Right cardiac atrium (tissue), 5 donors: ENCODE measurements around the gene FABP2. TPM values are rescaled to one million over a fixed set of nuclear protein-coding genes. Genes with fewer than 3 reads are reported as not detected.

Experiments
- ATAC-seq, 2 donors: fragments of 200-7000 bp; cut with Tn5 transposase; one replicate each; pipeline versions ENCODE4 v1.8.0 to v1.9.1; 2020; ENCODE audit warnings: moderate library complexity in 2 of 2, mild to moderate bottlenecking in 1 of 2
- DNase-seq, 3 donors: peaks; one replicate each; pipeline ENCODE4 v3.0.0-alpha.2; 2020
- H3K27ac ChIP-seq: one replicate; pipeline ENCODE4 v1.5.1; 2013; ENCODE audit warnings: mild to moderate bottlenecking, low read length, control low read depth, moderate library complexity
- H3K27me3 ChIP-seq: one replicate; pipeline ENCODE4 v1.6.1; 2013; ENCODE audit not compliant: control insufficient read depth, insufficient read depth
- H3K4me1 ChIP-seq: one replicate; pipeline ENCODE4 v1.6.1; 2013; ENCODE audit warnings: low read length; ENCODE audit not compliant: control insufficient read depth, insufficient read depth
- H3K4me3 ChIP-seq: one replicate; pipeline ENCODE4 v1.5.1; 2013; ENCODE audit warnings: low read length, control low read depth
- H3K9me3 ChIP-seq: one replicate; pipeline ENCODE4 v1.6.1; 2013; ENCODE audit warnings: low read length; ENCODE audit not compliant: control insufficient read depth
- WGBS: extraction: QIAGEN DNeasy Blood & Tissue Kit; methylation state at CpG from one replicate; pipeline ENCODE4 v1.1.7; 2013; 5-methylcytosine and 5-hydroxymethylcytosine counted together
- intact Hi-C, 4 donors: fragments of 100-400 bp; cut with DNase I; formaldehyde crosslinking; loops; one replicate each; pipeline versions ENCODE4 v1.11.0 to v1.14.0; 2022 to 2023
- polyA plus RNA-seq: library from polyadenylated mRNA; stranded (reverse); fragments of 200-250 nt; gene quantifications from one replicate; pipeline ENCODE4 v1.2.3, GENCODE V29; 2013
- total RNA-seq, 4 donors: library from RNA; stranded (reverse); fragmentation: NEBNext Ultra II Directional; extraction: Animal tissue kit (Norgen Biotek cat#: 25700); gene quantifications; one replicate each; pipeline ENCODE4 v1.2.1, GENCODE V29; 2021
- donor health status: healthy with polysubstance abuse.
- donor health status: DM: no; HTN: yes; CAD: no.
- donor health status: DM: no; HTN: no; CAD: no.
- donor health status: DM: no; HTN: yes; CAD: no; lungs with severe emphysema.
- donor health status: DM: yes; HTN: yes; CAD: no.

Gene FABP2
- total and polyA plus RNA-seq, 5 donors, result 0.63 TPM; not detected in 4

DNA sequence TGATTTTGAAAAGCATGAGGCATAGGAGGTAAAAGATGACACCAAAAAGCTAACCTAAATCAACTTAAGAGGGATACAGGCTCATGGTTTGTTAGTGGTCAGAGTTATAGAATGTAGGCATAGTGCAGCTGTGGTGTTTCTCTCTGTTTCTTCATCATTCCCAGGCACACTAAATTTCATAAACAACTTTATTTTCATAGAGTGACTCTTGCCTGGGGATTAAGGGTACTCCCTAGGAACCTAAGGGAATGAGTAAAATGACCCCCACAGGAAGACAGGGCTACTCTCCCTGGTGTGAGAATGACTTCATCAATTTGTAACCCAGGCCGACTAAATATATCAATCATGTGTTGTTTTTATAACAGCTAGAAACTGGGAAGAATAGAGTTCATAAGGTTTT, 11.1 kb downstream of the FABP2 start:
- intact Hi-C loops, result loop anchor here in 1 of 4 donors (10.0 kb wide), 1 partner anchor 734 kb away; no protein-coding TSS in a partner anchor
- DNase-seq (no peak), ATAC-seq (no peak)
- Histone ChIP-seq H3K4me1 (no peaks in the 10 kb centered on the region), H3K27me3 (no peaks in the 10 kb centered on the region), H3K4me3 (no peak overlapping the region), H3K27ac (no peak overlapping the region), H3K9me3 (no peaks in the 10 kb centered on the region)
- 53% methylated on average over 1 of the region's 1 CpG for WGBS

DNA sequence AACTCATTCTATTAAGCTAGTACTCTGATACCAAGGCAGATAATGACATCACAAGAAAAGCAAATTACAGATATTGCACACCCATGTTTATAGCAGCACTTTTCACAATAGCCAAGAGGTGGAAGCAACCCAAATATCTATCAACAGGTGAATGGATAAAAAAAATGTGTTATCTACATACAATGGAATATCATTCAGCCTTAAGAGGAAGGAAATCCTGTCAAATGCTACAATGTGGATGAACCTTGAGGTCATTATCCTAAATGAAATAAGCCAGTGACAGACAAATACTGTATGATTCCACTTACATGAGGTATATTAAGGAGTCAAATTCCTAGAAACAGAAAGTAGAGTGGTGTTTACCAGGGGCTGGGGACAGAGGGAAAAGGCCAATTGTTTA, 14.3 kb downstream of the FABP2 start:
- no peaks in the 10 kb centered on the region for H3K4me1 ChIP-seq
- ATAC-seq, result no peak
- no peaks in the 10 kb centered on the region for H3K27me3 ChIP-seq
- DNase-seq, result no peak
- H3K9me3 ChIP-seq, result no peaks in the 10 kb centered on the region
- H3K27ac ChIP-seq, result no peak overlapping the region
- intact Hi-C loops, result loop anchor here in 1 of 4 donors (10.0 kb wide), 1 partner anchor 167 kb away; no protein-coding TSS in a partner anchor
- no peak overlapping the region for H3K4me3 ChIP-seq

DNA sequence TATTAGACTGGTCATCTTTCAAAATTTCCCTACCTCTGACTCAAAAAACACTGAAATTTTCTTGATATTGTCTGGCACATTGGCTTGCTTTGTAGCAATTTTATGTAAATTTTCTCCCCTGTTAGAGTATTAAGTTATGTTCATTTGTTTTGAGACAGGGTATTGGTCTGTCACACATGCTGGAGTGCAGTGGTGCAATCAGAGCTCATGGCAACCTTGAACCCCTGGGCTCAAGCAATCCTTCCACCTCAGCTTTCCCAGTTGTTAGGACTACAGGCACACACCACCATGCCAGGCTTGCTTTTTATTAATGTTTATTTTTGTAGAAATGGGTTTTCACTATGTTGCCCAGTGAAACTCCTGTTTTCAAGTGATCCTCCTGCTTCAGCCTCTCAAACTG, 17.5 kb downstream of the FABP2 start:
- H3K4me3 ChIP-seq, result no peak overlapping the region
- DNase-seq, result no peak
- H3K9me3 ChIP-seq, result no peaks in the 10 kb centered on the region
- no peak overlapping the region for H3K27ac ChIP-seq
- no peak for ATAC-seq
- intact Hi-C loops, result loop anchor here in 1 of 4 donors (10.0 kb wide), 1 partner anchor 170 kb away; no protein-coding TSS in a partner anchor
- H3K27me3 ChIP-seq, result no peaks in the 10 kb centered on the region
- no peaks in the 10 kb centered on the region for H3K4me1 ChIP-seq

DNA sequence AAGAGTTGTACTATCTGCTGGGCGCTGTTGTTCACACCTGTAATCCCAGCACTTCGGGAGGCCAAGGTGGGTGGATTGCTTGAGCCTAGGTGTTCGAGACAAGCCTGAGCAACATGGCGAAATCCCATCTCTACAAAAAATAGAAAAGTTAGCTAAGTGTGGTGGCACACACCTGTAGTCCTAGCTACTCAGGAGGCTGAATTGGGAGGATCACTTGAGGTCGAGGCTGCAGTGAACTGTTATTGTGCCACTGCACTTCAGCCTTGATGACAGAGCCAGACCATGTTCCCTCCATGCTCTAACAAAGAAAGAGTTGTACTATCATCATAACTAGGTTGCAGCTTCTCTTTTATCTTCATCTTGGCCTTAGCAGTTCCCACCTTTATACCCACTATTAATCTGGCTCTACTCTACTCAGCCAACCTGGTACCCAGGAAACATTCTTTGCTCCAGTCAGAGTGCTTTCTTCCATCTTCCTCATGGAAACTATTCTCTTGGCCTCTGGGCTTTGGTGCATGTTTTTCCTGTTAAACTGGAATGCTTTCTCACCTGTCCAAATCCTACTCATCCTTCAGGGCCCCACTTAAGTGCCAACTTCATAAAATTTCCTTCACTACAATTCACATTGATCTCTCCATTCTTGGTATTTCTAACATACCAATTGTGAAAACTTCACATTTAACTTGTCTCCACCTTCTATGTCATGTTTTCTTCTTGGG, 18.2 kb downstream of the FABP2 start:
- DNase-seq, result no peak
- 97% methylated on average over 5 of the region's 5 CpGs for WGBS
- intact Hi-C loops, result loop anchor here in 1 of 4 donors (10.0 kb wide), 1 partner anchor 171 kb away; no protein-coding TSS in a partner anchor
- Histone ChIP-seq H3K27ac (no peak overlapping the region), H3K4me1 (peaks cover 5% of the 10 kb centered on the region), H3K4me3 (no peak overlapping the region), H3K9me3 (no peaks in the 10 kb centered on the region), H3K27me3 (no peaks in the 10 kb centered on the region)
- no peak for ATAC-seq

DNA sequence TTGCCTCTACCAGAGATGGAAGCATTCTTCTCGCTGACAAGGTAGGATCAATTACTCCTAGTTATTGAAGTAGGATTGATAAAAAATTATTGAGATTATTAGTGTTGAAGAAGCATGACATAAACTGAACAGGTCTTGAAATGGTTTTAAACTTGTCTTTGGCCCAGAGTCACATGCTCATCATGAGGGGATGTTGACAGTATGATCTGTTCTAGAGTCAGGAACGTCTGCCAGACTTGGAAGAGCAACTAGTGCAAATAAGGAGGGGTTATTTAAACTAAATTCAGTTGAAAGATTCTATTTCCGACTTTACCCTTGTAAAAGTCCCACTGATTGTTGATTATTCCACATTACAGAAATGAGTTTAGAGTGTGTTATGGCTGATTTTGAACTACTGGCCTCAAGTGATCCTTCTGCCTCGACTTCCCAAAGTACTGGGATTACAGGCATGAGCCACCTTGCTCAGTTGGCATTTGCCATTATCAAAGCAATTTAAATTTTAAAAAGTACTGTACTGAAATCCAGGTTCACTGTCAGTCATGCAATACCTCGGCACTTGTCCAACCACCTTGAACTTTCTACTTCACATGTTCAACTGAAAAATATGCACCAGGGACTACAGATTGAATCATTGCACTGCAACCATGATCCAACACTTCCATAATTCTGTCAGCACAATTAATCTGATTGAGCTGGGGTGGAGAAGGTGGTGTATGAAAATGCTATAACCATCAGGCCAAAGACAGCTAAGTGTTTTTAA, 19.7 kb downstream of the FABP2 start:
- ATAC-seq (no peak), DNase-seq (no peak)
- intact Hi-C loops, result loop anchor here in 1 of 4 donors (10.0 kb wide), 1 partner anchor 173 kb away; no protein-coding TSS in a partner anchor
- H3K4me3 ChIP-seq, result no peak overlapping the region
- WGBS, result 76% methylated on average over 5 of the region's 5 CpGs
- no peaks in the 10 kb centered on the region for H3K9me3 ChIP-seq
- no peaks in the 10 kb centered on the region for H3K27me3 ChIP-seq
- H3K27ac ChIP-seq, result no peak overlapping the region
- H3K4me1 ChIP-seq, result peaks cover 5% of the 10 kb centered on the region

DNA sequence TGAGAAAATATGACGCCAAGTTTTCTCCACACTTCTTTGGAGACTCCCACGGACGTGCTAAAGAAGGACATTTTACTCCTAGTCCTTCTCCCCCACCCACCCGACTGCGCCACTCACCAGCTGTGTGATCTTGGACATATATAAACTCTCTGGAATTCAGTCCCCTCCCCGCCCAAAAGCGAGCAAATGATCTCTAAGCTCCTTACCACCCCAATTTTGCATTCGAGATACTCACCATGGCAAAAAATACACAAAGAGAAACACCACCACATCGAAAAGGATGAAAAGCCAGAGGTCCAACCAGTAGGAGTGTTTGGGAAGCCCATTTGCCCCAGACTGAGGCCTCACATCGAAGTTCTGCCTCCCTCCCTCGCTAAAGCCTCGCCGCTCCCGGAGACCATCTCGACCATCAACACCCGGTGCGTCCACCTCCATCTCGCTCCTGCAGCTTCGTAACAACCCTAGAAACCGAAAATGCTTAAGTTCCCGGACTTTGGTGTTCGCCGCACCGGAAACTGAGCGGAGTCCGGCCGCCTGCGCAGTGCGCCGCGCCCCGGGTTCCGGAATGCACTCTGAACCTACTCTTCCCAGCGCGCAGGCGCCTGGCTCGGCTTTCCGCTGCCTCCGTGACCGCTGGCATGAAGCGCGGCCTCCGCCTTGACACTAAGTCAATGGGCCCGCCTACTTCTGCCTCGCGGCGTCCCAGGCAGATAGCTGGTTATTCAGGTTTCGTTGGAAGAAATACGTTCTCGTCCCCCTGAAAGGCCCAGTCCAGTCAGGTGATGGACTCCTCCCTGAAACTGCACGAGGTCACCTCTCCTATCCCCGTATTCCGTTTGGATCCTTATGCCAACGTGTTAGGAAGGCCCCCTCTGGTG, 21.6 kb downstream of the FABP2 start:
- under 1% methylated on average over 54 of the region's 54 CpGs for WGBS
- Histone ChIP-seq H3K4me1 (peaks cover 5% of the 10 kb centered on the region), H3K27ac (peak overlapping the region; percentile 92), H3K9me3 (no peaks in the 10 kb centered on the region), H3K4me3 (peak overlapping the region; percentile 80), H3K27me3 (no peaks in the 10 kb centered on the region)
- peak; percentile 98 to 99 for ATAC-seq
- intact Hi-C loops, result loop anchor here in 1 of 4 donors (10.0 kb wide), 1 partner anchor 174 kb away; no protein-coding TSS in a partner anchor
- DNase-seq, result peak; percentile 97 to 99 (median 98)

DNA sequence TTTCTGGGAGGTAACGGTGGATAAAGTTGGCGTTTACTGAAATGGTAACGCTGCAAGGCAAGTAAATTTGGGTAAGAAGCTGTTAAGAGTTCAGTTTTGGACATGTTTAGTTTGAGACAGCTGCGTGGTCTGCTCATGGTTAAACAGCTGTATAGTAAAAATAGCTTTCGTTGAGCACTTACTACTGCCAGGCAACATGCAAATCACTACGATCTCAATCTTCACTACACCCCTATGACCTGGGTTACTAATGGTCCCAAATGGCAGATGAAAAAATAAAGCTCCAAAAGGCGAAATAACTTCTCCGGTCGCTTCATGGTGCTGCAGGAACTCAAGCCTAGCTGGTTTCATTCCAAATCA, 22.2 kb downstream of the FABP2 start:
- Histone ChIP-seq H3K27me3 (no peaks in the 10 kb centered on the region), H3K27ac (peak overlapping the region; percentile 92), H3K4me1 (peaks cover 5% of the 10 kb centered on the region), H3K4me3 (peak overlapping the region; percentile 80), H3K9me3 (no peaks in the 10 kb centered on the region)
- intact Hi-C loops, result loop anchor here in 3 of 4 donors (5.0 to 10.0 kb wide), 3 partner anchors 175 to 565 kb away; no protein-coding TSS in a partner anchor
- DNase-seq, result no peak
- WGBS, result 1% methylated on average over 9 of the region's 9 CpGs
- peak; percentile 4 to 13 for ATAC-seq

DNA sequence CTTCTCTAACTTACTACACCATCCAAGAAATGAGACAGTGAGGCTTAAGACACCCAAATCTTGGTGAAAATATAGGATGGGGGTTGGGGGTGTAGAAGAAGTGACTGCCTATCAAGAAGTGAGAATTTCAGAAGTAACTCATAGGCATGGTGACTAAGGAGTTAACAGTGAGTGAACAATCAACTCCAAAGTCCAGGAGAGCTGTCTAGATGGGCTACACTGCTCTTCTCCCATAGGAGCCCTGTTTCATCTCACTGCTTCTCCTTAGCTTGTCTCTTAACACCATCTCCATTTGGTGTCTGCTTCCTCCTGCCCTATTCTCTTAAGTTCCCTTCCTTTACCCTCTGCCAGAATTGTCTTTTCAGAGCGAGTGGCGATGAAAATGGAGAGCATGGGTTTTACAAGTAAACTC, 22.7 kb downstream of the FABP2 start:
- Histone ChIP-seq H3K27me3 (no peaks in the 10 kb centered on the region), H3K27ac (peak overlapping the region; percentile 92), H3K4me1 (peaks cover 5% of the 10 kb centered on the region), H3K9me3 (no peaks in the 10 kb centered on the region), H3K4me3 (peak overlapping the region; percentile 80)
- WGBS, result under 1% methylated on average over 2 of the region's 2 CpGs
- no peak for DNase-seq
- ATAC-seq, result peak in 1 of 2 donors; percentile 18
- intact Hi-C loops, result loop anchor here in 2 of 4 donors (5.0 to 10.0 kb wide), 2 partner anchors 317 to 564 kb away; no protein-coding TSS in a partner anchor

DNA sequence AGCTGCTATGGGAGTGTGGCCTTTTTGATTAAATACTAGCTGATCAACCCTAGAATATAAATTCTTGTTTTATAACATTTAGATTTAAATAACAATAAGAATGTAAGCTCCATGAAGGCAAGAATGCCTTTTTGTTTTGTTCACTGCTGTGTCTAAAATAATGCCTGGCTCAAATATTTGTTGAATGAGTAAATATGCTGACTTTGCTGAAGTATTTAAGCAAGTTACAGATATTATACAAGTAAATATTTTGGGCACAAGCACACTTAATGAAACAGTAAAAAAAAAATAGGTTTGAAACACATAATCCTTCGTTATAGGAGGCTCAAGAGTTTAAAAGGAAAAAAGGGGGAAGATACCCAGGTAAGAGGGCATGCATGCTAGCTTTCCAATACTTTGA, 24.1 kb downstream of the FABP2 start:
- WGBS, result 88% methylated on average over 1 of the region's 1 CpG
- H3K4me3 ChIP-seq, result peak overlapping the region; percentile 18
- intact Hi-C loops, result loop anchor here in 2 of 4 donors (5.0 to 10.0 kb wide), 2 partner anchors 315 to 563 kb away; no protein-coding TSS in a partner anchor
- peaks cover 5% of the 10 kb centered on the region for H3K4me1 ChIP-seq
- ATAC-seq (no peak), DNase-seq (no peak)
- no peaks in the 10 kb centered on the region for H3K27me3 ChIP-seq
- no peak overlapping the region for H3K27ac ChIP-seq
- H3K9me3 ChIP-seq, result no peaks in the 10 kb centered on the region

DNA sequence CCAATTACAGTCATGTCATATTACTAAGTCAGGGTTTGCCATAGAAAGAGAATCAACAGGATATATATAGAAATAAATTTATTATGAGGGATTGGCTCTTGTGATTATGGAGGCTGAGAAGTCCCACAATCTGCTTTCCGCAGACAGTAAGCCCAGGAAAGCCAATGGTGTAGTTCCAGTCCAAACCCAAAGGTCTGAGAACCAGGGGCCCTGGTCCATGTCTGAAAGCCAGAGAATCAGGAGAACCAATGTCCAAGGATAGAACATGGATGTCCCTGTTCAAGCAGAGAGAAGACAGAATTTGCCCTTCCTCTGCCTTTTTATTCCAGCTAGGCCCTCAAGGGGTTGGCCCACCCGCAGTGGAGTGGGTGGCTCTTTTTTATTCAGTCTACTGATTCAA, 25.6 kb downstream of the FABP2 start:
- no peaks in the 10 kb centered on the region for H3K27me3 ChIP-seq
- no peak overlapping the region for H3K27ac ChIP-seq
- H3K9me3 ChIP-seq, result no peaks in the 10 kb centered on the region
- WGBS, result 95% methylated on average over 2 of the region's 2 CpGs
- DNase-seq, result no peak
- H3K4me3 ChIP-seq, result no peak overlapping the region
- ATAC-seq, result no peak
- peaks cover 5% of the 10 kb centered on the region for H3K4me1 ChIP-seq
- intact Hi-C loops, result loop anchor here in 2 of 4 donors (5.0 to 10.0 kb wide), 2 partner anchors 314 to 562 kb away; no protein-coding TSS in a partner anchor
